Ectodermal cell (in vitro differentiated cells): ENCODE data around the gene CEACAM7.
"Not testable (repeated sequence)": the region's sequence is repeated elsewhere in the genome, so short reads cannot be mapped to it uniquely, and the experiment has no call there.

Source experiments
- H3K27ac ChIP-seq: 2 replicates; pipeline ENCODE4 v1.7.0; 2013; ENCODE audit warnings: mild to moderate bottlenecking, low read depth, low read length; ENCODE audit not compliant: insufficient read depth, poor library complexity, severe bottlenecking
- H3K27me3 ChIP-seq: 2 replicates; pipeline ENCODE4 v1.7.0; 2013; ENCODE audit warnings: mild to moderate bottlenecking, low read length; ENCODE audit not compliant: insufficient read depth, control insufficient read depth, poor library complexity, severe bottlenecking
- H3K36me3 ChIP-seq: one replicate; pipeline ENCODE4 v1.7.0; 2013; ENCODE audit warnings: low read length; ENCODE audit not compliant: control insufficient read depth, insufficient read depth
- H3K4me1 ChIP-seq: one replicate; pipeline ENCODE4 v1.7.0; 2013; ENCODE audit warnings: low read length; ENCODE audit not compliant: control insufficient read depth, insufficient read depth
- H3K4me3 ChIP-seq: 2 replicates; pipeline ENCODE4 v1.7.0; 2013; ENCODE audit warnings: low read depth, low read length, control low read depth; ENCODE audit not compliant: insufficient read depth
- H3K9me3 ChIP-seq: 2 replicates; pipeline ENCODE4 v1.7.0; 2013; ENCODE audit warnings: mild to moderate bottlenecking, low read length, moderate library complexity; ENCODE audit not compliant: control insufficient read depth
- WGBS, 2 experiments: methylation state at CpG; one replicate each; pipeline ENCODE4 v1.1.7; 2013; ENCODE audit warnings: missing lambda C conversion rate in 2 of 2; 5-methylcytosine and 5-hydroxymethylcytosine counted together

Gene CEACAM7

GRCh38 chr19:41709516-41709915 is 21.4 kb upstream of the CEACAM7 start:
- H3K9me3 ChIP-seq, H3K36me3 ChIP-seq, H3K27ac ChIP-seq, H3K4me3 ChIP-seq, H3K27me3 ChIP-seq, H3K4me1 ChIP-seq: not testable (repeated sequence)
- WGBS, 2 experiments: 84 to 87% methylated on average over 8 of the region's 8 CpGs

GRCh38 chr19:41708481-41708880 is 20.4 kb upstream of the CEACAM7 start, which contains the start of gene CEACAM5:
TSS of gene CEACAM5 (plus strand) at chr19:41708626. CDS start at chr19:41708732, 106 bp downstream.
- H3K27me3 ChIP-seq: peaks cover 3% of the 10 kb centered on the region
- no peak within 1 kb of the TSS for H3K4me3 ChIP-seq
- 38 to 40% methylated on average over 4 of the region's 4 CpGs for WGBS, 2 experiments
- no peak within 1 kb of the TSS for H3K27ac ChIP-seq
- no peaks in the 10 kb centered on the region for H3K36me3 ChIP-seq
- no peaks in the 10 kb centered on the region for H3K9me3 ChIP-seq
- no peaks in the 10 kb centered on the region for H3K4me1 ChIP-seq

GRCh38 chr19:41707871-41708371 is 19.9 kb upstream of the CEACAM7 start:
- no peaks in the 10 kb centered on the region for H3K36me3 ChIP-seq
- no peak overlapping the region for H3K4me3 ChIP-seq
- H3K27me3 ChIP-seq: peaks cover 3% of the 10 kb centered on the region
- no peak overlapping the region for H3K27ac ChIP-seq
- WGBS, 2 experiments: 77 to 81% methylated on average over 5 of the region's 5 CpGs
- H3K4me1 ChIP-seq: no peaks in the 10 kb centered on the region
- no peaks in the 10 kb centered on the region for H3K9me3 ChIP-seq

- H3K9me3 ChIP-seq: no peaks in the 10 kb centered on the region
- 71 to 74% methylated on average over 5 of the region's 5 CpGs for WGBS, 2 experiments
- no peaks in the 10 kb centered on the region for H3K36me3 ChIP-seq
- peaks cover 3% of the 10 kb centered on the region for H3K27me3 ChIP-seq
- H3K4me3 ChIP-seq: no peak overlapping the region
- no peaks in the 10 kb centered on the region for H3K4me1 ChIP-seq
- H3K27ac ChIP-seq: no peak overlapping the region
Measured at GRCh38 chr19:41707502-41707812, 19.4 kb upstream of the CEACAM7 start.

- Histone ChIP-seq H3K27me3 (peaks cover 3% of the 10 kb centered on the region), H3K4me3 (no peak overlapping the region)
- whole genome bisulfite sequencing, 2 experiments: 27% methylated on average over 26 of the region's 26 CpGs
Measured at GRCh38 chr19:41706741-41707501, 18.9 kb upstream of the CEACAM7 start.

GRCh38 chr19:41705393-41706174 is 17.5 kb upstream of the CEACAM7 start:
- WGBS, 2 experiments: 52 to 56% methylated on average over 9 to 10 of the region's 10 CpGs
- Histone ChIP-seq H3K27me3 (no peaks in the 10 kb centered on the region), H3K4me1 (no peaks in the 10 kb centered on the region), H3K36me3 (no peaks in the 10 kb centered on the region), H3K4me3 (no peak overlapping the region), H3K9me3 (no peaks in the 10 kb centered on the region), H3K27ac (no peak overlapping the region)

More at GRCh38 chr19:41706741-41707501, 18.9 kb upstream of the CEACAM7 start:
- Histone ChIP-seq H3K27ac (no peak overlapping the region), H3K36me3 (no peaks in the 10 kb centered on the region), H3K9me3 (no peaks in the 10 kb centered on the region), H3K4me1 (no peaks in the 10 kb centered on the region)

GRCh38 chr19:41703602-41704293 is 15.7 kb upstream of the CEACAM7 start:
- WGBS, 2 experiments: 74 to 75% methylated on average over 8 of the region's 8 CpGs
- H3K36me3 ChIP-seq: no peaks in the 10 kb centered on the region

GRCh38 chr19:41702171-41702651 is 14.1 kb upstream of the CEACAM7 start:
- Histone ChIP-seq H3K27ac (no peak overlapping the region), H3K4me1 (no peaks in the 10 kb centered on the region), H3K9me3 (no peaks in the 10 kb centered on the region), H3K4me3 (no peak overlapping the region), H3K36me3 (no peaks in the 10 kb centered on the region), H3K27me3 (no peaks in the 10 kb centered on the region)
- 48 to 50% methylated on average over 3 of the region's 3 CpGs for WGBS, 2 experiments

More at GRCh38 chr19:41703602-41704293, 15.7 kb upstream of the CEACAM7 start:
- Histone ChIP-seq H3K4me3 (no peak overlapping the region), H3K27me3 (no peaks in the 10 kb centered on the region), H3K27ac (no peak overlapping the region), H3K4me1 (no peaks in the 10 kb centered on the region), H3K9me3 (no peaks in the 10 kb centered on the region)

GRCh38 chr19:41701401-41702075 is 13.5 kb upstream of the CEACAM7 start:
- WGBS, 2 experiments: 50 to 52% methylated on average over 10 of the region's 10 CpGs
- Histone ChIP-seq H3K4me1 (no peaks in the 10 kb centered on the region), H3K4me3 (no peak overlapping the region), H3K36me3 (no peaks in the 10 kb centered on the region), H3K27ac (no peak overlapping the region), H3K27me3 (no peaks in the 10 kb centered on the region), H3K9me3 (no peaks in the 10 kb centered on the region)
